CD4-positive, alpha-beta T cell treated with Interleukin-4 for 4 hours (primary cell): ENCODE measurements around the gene SH2D5.

ENCODE experiments used
- DNase-seq: peaks from one replicate; pipeline ENCODE4 v3.0.0-alpha.2; 2020

Gene SH2D5

GRCh38 chr1:20711285-20712214, 21.0 kb downstream of the SH2D5 start:
- DNase-seq: no peak

- DNase-seq: no peak
These were observed 21.8 kb downstream of the SH2D5 start for GRCh38 chr1:20710469-20711284.

GRCh38 chr1:20709868-20710267, 22.6 kb downstream of the SH2D5 start:
- no peak for DNase-seq

GRCh38 chr1:20708891-20709290, 23.6 kb downstream of the SH2D5 start:
- DNase-seq: no peak

GRCh38 chr1:20708057-20708456, 24.4 kb downstream of the SH2D5 start:
- no peak for DNase-seq

GRCh38 chr1:20706841-20707240, 25.7 kb downstream of the SH2D5 start:
- DNase-seq: no peak

GRCh38 chr1:20705203-20705755, 27.2 kb downstream of the SH2D5 start:
- no peak for DNase-seq

- DNase-seq: no peak
These were observed 27.9 kb downstream of the SH2D5 start for GRCh38 chr1:20704390-20705202.

- no peak for DNase-seq
These were observed 29.3 kb downstream of the SH2D5 start for GRCh38 chr1:20703124-20703756.

GRCh38 chr1:20702416-20702815, 30.1 kb downstream of the SH2D5 start:
- DNase-seq: no peak

- no peak for DNase-seq
These were observed 30.7 kb downstream of the SH2D5 start for GRCh38 chr1:20701847-20702246.

GRCh38 chr1:20701446-20701845, 31.1 kb downstream of the SH2D5 start:
- no peak for DNase-seq

- DNase-seq: no peak
These were observed 31.8 kb downstream of the SH2D5 start for GRCh38 chr1:20700636-20701215.

GRCh38 chr1:20699558-20699957, 32.9 kb downstream of the SH2D5 start:
- DNase-seq: no peak

GRCh38 chr1:20698195-20698910, 34.1 kb downstream of the SH2D5 start:
- DNase-seq: no peak

GRCh38 chr1:20697563-20697962, 34.9 kb downstream of the SH2D5 start:
- no peak for DNase-seq

GRCh38 chr1:20696397-20697333, 35.8 kb downstream of the SH2D5 start:
- peak; percentile 55 for DNase-seq

GRCh38 chr1:20695515-20695914, 37.0 kb downstream of the SH2D5 start:
- no peak for DNase-seq

- no peak for DNase-seq
These were observed 38.9 kb downstream of the SH2D5 start for GRCh38 chr1:20693623-20694022.

GRCh38 chr1:20691872-20692271, 40.6 kb downstream of the SH2D5 start:
- no peak for DNase-seq
